GM19035 (cell line): ENCODE results near the gene FEV.

Experiments
- ATAC-seq: cut with Tn5 transposase; IDR thresholded peaks from one replicate; pipeline ENCODE4 v1.9.1; 2021; ENCODE audit not compliant: unreplicated experiment

FEV gene

GRCh38 chr2:218979846-218980734 lies 4.9 kb downstream of the FEV start:
- ATAC-seq = peak; percentile 88

GRCh38 chr2:218975060-218975777 lies 9.8 kb downstream of the FEV start:
- no peak for ATAC-seq

- ATAC-seq = no peak
Observed at GRCh38 chr2:218970894-218971293, 14.1 kb downstream of the FEV start.

- ATAC-seq = no peak
Observed at GRCh38 chr2:218964041-218964771, 20.8 kb downstream of the FEV start.

GRCh38 chr2:218963601-218964000 lies 21.4 kb downstream of the FEV start:
- ATAC-seq = no peak

- no peak for ATAC-seq
Observed at GRCh38 chr2:218962859-218963492, 22.0 kb downstream of the FEV start.

GRCh38 chr2:218961651-218962570 lies 23.1 kb downstream of the FEV start:
- ATAC-seq = no peak

GRCh38 chr2:218961229-218961628 lies 23.8 kb downstream of the FEV start:
- no peak for ATAC-seq

GRCh38 chr2:218960309-218961165 lies 24.4 kb downstream of the FEV start:
- no peak for ATAC-seq

- ATAC-seq = peak; percentile 18
Observed at GRCh38 chr2:218959761-218960308, 25.1 kb downstream of the FEV start.

GRCh38 chr2:218959141-218959731 lies 25.7 kb downstream of the FEV start, which contains the start of gene CDK5R2:
Gene CDK5R2, plus strand, starts transcription at chr2:218959666. Its CDS starts 155 bp downstream, at chr2:218959821.
- peak; percentile 97 for ATAC-seq

- no peak for ATAC-seq
Observed at GRCh38 chr2:218958276-218958675, 26.7 kb downstream of the FEV start.

- ATAC-seq = no peak
Observed at GRCh38 chr2:218957671-218958070, 27.3 kb downstream of the FEV start.

- no peak for ATAC-seq
Observed at GRCh38 chr2:218956039-218956438, 28.9 kb downstream of the FEV start.

GRCh38 chr2:218954541-218955300 lies 30.3 kb downstream of the FEV start:
- ATAC-seq = no peak

GRCh38 chr2:218953366-218953954 lies 31.5 kb downstream of the FEV start:
- no peak for ATAC-seq

GRCh38 chr2:218952160-218952559 lies 32.8 kb downstream of the FEV start:
- no peak for ATAC-seq
